ENCODE results near the gene GPLD1. TPM values are rescaled to one million over a fixed set of nuclear protein-coding genes. Genes with fewer than 3 reads are reported as not detected.

The GPLD1 gene
- total and polyA plus RNA-seq, 4 donors = 15.5 to 62.0 (median 22.2) TPM

DNA sequence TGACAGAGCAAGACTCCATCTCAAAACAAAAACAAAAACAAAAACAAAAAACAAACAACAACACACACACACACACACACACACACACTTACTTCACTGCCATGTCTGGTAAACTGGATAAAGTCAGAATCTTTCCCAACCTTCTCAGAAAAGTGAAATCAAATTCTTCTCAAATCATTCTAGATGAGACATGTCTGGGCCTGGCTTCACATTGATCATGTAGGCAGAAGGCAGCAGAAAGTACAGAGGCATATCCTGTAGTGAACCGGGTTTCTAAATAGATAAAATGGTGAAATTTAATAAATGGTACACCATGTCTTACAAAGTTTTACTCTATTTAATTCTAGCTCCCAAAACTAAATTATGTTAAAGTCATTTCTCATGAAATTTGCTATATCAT, 101.6 kb downstream of the GPLD1 start:
- Histone ChIP-seq H3K9ac (ENCODE audit: low read depth in 1 of 2, low read length in 2 of 2) (no peak overlapping the region), H3K4me3 (ENCODE audit: low read depth in 1 of 3, low read length in 3 of 3) (no peak overlapping the region), H3K36me3 (ENCODE audit: control insufficient read depth in 4 of 4, insufficient read depth in 3 of 4, low read depth in 1 of 4, low read length in 3 of 4) (no peaks in the 10 kb centered on the region), H3K4me1 (ENCODE audit: control insufficient read depth in 4 of 4, insufficient read depth in 4 of 4, low read length in 3 of 4) (peaks cover 0 to 23% (median 13%) of the 10 kb centered on the region in 4 donors), H3K9me3 (ENCODE audit: control insufficient read depth in 4 of 4, low read length in 3 of 4) (no peaks in the 10 kb centered on the region), H3K27me3 (ENCODE audit: control insufficient read depth in 4 of 4, insufficient read depth in 4 of 4, low read length in 3 of 4) (no peaks in the 10 kb centered on the region), H3K27ac (ENCODE audit: low read depth in 1 of 2, low read length in 2 of 2) (no peak overlapping the region)
- no peak for TF ChIP-seq NR2F2 (IDR thresholded peaks at IDR 0.05)
- TF ChIP-seq HNF4G (IDR thresholded peaks at IDR 0.05) = no peak
- TF ChIP-seq, protein P1, sequence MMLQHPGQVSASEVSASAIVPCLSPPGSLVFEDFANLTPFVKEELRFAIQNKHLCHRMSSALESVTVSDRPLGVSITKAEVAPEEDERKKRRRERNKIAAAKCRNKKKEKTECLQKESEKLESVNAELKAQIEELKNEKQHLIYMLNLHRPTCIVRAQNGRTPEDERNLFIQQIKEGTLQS (IDR thresholded peaks at IDR 0.05) = no peak
- no peak for TF ChIP-seq GABPA (IDR thresholded peaks at IDR 0.05 in 1 of 2, conservative IDR thresholded peaks at IDR 0.05 in 1 of 2)
- no peak for TF ChIP-seq RXRA (IDR thresholded peaks at IDR 0.05)
- TF ChIP-seq HNF4A (conservative IDR thresholded peaks at IDR 0.05) = no peak
- no peak for TF ChIP-seq EGR1 (IDR thresholded peaks at IDR 0.05; ENCODE audit: low read depth in 2 of 2)
- TF ChIP-seq, protein P2, sequence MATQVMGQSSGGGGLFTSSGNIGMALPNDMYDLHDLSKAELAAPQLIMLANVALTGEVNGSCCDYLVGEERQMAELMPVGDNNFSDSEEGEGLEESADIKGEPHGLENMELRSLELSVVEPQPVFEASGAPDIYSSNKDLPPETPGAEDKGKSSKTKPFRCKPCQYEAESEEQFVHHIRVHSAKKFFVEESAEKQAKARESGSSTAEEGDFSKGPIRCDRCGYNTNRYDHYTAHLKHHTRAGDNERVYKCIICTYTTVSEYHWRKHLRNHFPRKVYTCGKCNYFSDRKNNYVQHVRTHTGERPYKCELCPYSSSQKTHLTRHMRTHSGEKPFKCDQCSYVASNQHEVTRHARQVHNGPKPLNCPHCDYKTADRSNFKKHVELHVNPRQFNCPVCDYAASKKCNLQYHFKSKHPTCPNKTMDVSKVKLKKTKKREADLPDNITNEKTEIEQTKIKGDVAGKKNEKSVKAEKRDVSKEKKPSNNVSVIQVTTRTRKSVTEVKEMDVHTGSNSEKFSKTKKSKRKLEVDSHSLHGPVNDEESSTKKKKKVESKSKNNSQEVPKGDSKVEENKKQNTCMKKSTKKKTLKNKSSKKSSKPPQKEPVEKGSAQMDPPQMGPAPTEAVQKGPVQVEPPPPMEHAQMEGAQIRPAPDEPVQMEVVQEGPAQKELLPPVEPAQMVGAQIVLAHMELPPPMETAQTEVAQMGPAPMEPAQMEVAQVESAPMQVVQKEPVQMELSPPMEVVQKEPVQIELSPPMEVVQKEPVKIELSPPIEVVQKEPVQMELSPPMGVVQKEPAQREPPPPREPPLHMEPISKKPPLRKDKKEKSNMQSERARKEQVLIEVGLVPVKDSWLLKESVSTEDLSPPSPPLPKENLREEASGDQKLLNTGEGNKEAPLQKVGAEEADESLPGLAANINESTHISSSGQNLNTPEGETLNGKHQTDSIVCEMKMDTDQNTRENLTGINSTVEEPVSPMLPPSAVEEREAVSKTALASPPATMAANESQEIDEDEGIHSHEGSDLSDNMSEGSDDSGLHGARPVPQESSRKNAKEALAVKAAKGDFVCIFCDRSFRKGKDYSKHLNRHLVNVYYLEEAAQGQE (IDR thresholded peaks at IDR 0.05) = no peak
- TF ChIP-seq, protein P3, sequence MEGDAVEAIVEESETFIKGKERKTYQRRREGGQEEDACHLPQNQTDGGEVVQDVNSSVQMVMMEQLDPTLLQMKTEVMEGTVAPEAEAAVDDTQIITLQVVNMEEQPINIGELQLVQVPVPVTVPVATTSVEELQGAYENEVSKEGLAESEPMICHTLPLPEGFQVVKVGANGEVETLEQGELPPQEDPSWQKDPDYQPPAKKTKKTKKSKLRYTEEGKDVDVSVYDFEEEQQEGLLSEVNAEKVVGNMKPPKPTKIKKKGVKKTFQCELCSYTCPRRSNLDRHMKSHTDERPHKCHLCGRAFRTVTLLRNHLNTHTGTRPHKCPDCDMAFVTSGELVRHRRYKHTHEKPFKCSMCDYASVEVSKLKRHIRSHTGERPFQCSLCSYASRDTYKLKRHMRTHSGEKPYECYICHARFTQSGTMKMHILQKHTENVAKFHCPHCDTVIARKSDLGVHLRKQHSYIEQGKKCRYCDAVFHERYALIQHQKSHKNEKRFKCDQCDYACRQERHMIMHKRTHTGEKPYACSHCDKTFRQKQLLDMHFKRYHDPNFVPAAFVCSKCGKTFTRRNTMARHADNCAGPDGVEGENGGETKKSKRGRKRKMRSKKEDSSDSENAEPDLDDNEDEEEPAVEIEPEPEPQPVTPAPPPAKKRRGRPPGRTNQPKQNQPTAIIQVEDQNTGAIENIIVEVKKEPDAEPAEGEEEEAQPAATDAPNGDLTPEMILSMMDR (IDR thresholded peaks at IDR 0.05; ENCODE audit: low read depth, low read length, missing input control) = no peak
- TF ChIP-seq, protein P4, sequence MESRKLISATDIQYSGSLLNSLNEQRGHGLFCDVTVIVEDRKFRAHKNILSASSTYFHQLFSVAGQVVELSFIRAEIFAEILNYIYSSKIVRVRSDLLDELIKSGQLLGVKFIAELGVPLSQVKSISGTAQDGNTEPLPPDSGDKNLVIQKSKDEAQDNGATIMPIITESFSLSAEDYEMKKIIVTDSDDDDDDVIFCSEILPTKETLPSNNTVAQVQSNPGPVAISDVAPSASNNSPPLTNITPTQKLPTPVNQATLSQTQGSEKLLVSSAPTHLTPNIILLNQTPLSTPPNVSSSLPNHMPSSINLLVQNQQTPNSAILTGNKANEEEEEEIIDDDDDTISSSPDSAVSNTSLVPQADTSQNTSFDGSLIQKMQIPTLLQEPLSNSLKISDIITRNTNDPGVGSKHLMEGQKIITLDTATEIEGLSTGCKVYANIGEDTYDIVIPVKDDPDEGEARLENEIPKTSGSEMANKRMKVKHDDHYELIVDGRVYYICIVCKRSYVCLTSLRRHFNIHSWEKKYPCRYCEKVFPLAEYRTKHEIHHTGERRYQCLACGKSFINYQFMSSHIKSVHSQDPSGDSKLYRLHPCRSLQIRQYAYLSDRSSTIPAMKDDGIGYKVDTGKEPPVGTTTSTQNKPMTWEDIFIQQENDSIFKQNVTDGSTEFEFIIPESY (IDR thresholded peaks at IDR 0.05) = no peak
- no peak for TF ChIP-seq JUND (IDR thresholded peaks at IDR 0.05)
- WGBS = 95% methylated on average over 1 of the region's 1 CpG
- no peak for DNase-seq (ENCODE audit: low spot score)

DNA sequence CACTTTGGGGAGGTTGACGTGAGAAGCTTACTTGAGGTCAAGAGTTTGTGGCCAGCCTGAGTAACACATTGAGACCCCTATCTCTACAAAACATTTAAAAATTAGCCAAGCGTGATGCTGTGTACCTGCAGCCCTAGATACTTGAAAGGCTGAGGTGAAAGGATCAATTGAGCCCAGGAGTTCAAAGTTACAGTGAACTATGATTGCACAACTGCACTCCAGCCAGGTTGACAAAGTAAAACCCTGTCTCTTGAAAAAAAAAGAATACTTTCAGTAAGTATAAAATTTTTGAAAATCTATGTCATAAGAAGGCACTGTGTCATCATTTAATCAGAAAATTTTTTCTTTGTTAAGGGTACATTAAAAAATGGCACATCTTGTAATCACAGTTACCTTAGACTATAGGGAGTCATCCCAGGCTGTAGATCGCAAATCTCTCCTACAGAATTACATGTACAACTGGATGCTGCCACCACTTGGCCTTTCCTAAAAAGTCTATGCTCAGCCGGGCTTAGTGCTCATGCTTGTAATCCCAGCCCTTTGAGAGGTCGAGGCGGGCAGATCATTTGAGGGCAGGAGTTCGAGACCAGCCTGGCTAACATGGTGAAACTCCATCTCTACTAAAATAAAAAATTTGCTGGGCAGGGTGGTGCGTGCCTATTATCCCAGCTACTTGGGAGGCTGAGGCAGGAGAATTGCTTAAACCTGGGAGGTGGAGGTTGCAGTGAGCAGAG, 103.7 kb downstream of the GPLD1 start:
- WGBS = 47% methylated on average over 8 of the region's 8 CpGs
- TF ChIP-seq YY1 (IDR thresholded peaks at IDR 0.05) (no peak), GABPA (IDR thresholded peaks at IDR 0.05 in 1 of 2, conservative IDR thresholded peaks at IDR 0.05 in 1 of 2) (no peak), FOXA2 (IDR thresholded peaks at IDR 0.05) (no peak), HNF4A (conservative IDR thresholded peaks at IDR 0.05) (peak; percentile 75 to 81), SP1 (IDR thresholded peaks at IDR 0.05) (peak; percentile 44), EGR1 (IDR thresholded peaks at IDR 0.05; ENCODE audit: low read depth in 2 of 2) (no peak), TAF1 (conservative IDR thresholded peaks at IDR 0.05) (no peak), JUND (IDR thresholded peaks at IDR 0.05) (no peak), RXRA (IDR thresholded peaks at IDR 0.05) (peak; percentile 78 to 90), HNF4G (IDR thresholded peaks at IDR 0.05) (no peak), NR2F2 (IDR thresholded peaks at IDR 0.05) (peak; percentile 66)
- TF ChIP-seq, protein P4 (IDR thresholded peaks at IDR 0.05) = no peak
- TF ChIP-seq, protein P2 (IDR thresholded peaks at IDR 0.05) = no peak
- TF ChIP-seq, protein P1 (IDR thresholded peaks at IDR 0.05) = no peak

More for the DNA sequence above, 103.7 kb downstream of the GPLD1 start:
- no peaks in the 10 kb centered on the region for H3K27me3 ChIP-seq (ENCODE audit: control insufficient read depth in 4 of 4, insufficient read depth in 4 of 4, low read length in 3 of 4)
- H3K4me3 ChIP-seq (ENCODE audit: low read depth in 1 of 3, low read length in 3 of 3) = no peak overlapping the region
- no peak overlapping the region for H3K27ac ChIP-seq (ENCODE audit: low read depth in 1 of 2, low read length in 2 of 2)
- peaks cover 0 to 23% (median 13%) of the 10 kb centered on the region in 4 donors for H3K4me1 ChIP-seq (ENCODE audit: control insufficient read depth in 4 of 4, insufficient read depth in 4 of 4, low read length in 3 of 4)
- H3K36me3 ChIP-seq (ENCODE audit: control insufficient read depth in 4 of 4, insufficient read depth in 3 of 4, low read depth in 1 of 4, low read length in 3 of 4) = no peaks in the 10 kb centered on the region
- no peaks in the 10 kb centered on the region for H3K9me3 ChIP-seq (ENCODE audit: control insufficient read depth in 4 of 4, low read length in 3 of 4)
- H3K9ac ChIP-seq (ENCODE audit: low read depth in 1 of 2, low read length in 2 of 2) = no peak overlapping the region
- no peak for DNase-seq (ENCODE audit: low spot score)
